A673 (cell line): Measurements from ENCODE around the gene B4GALT4. TPM values are rescaled to one million over a fixed set of nuclear protein-coding genes. Genes with fewer than 3 reads are reported as not detected.

Experiments used
- BruUV-seq: library from RNA; stranded (reverse); fragments of 400-500 nt; replicated peaks from 2 replicates; lab custom pipeline; 2021; lab: Mats Ljungman, UMichigan
- CTCF ChIA-PET: fragments of 300-600 bp; sonication (Branson Sonifier 250); formaldehyde crosslinking; loops from one replicate; lab custom pipeline; 2022; ENCODE audit warnings: antibody characterized with exemption; lab: Charles Lee
- POLR2A ChIA-PET: fragments of 300-600 bp; sonication (Branson Sonifier 250); formaldehyde crosslinking; loops from one replicate; lab custom pipeline; 2022; ENCODE audit warnings: antibody characterized with exemption; ENCODE audit not compliant: low non-redundant PET; lab: Charles Lee
- DNase-seq: peaks from one replicate; pipeline ENCODE4 v3.0.0-alpha.2; 2015; ENCODE audit warnings: low spot score
- H3K27ac ChIP-seq: fragments of 200-600 bp; sonication (generic); 2 replicates; pipeline ENCODE4 v1.5.1; 2016; ENCODE audit warnings: mixed run types, low read depth, mild to moderate bottlenecking, mixed read lengths, antibody characterized with exemption, low read length; ENCODE audit not compliant: poor library complexity, severe bottlenecking
- H3K27me3 ChIP-seq: fragments of 200-600 bp; sonication (generic); replicated peaks from 2 replicates; pipeline ENCODE4 v1.6.1; 2017; ENCODE audit warnings: mixed run types, low read depth, mild to moderate bottlenecking, mixed read lengths, antibody characterized with exemption, low read length; ENCODE audit not compliant: insufficient read depth, poor library complexity
- H3K36me3 ChIP-seq: fragments of 200-600 bp; sonication (generic); 2 replicates; pipeline ENCODE4 v1.6.1; 2016; ENCODE audit warnings: mixed run types, mild to moderate bottlenecking, mixed read lengths, antibody characterized with exemption, low read length; ENCODE audit not compliant: insufficient read depth, poor library complexity, severe bottlenecking
- H3K4me1 ChIP-seq: fragments of 200-600 bp; sonication (generic); 2 replicates; pipeline ENCODE4 v1.6.1; 2017; ENCODE audit warnings: mixed run types, mild to moderate bottlenecking, mixed read lengths, antibody characterized with exemption, low read length; ENCODE audit not compliant: insufficient read depth, poor library complexity, severe bottlenecking
- H3K4me3 ChIP-seq: fragments of 200-600 bp; sonication (generic); 2 replicates; pipeline ENCODE4 v1.5.1; 2016; ENCODE audit warnings: low read depth, mixed run types, mild to moderate bottlenecking, mixed read lengths, low read length; ENCODE audit not compliant: poor library complexity, severe bottlenecking
- H3K9me3 ChIP-seq: fragments of 200-600 bp; sonication (generic); 2 replicates; pipeline ENCODE4 v1.6.1; 2016; ENCODE audit warnings: mixed run types, low read depth, mild to moderate bottlenecking, mixed read lengths, antibody characterized with exemption, low read length; ENCODE audit not compliant: poor library complexity, severe bottlenecking
- CTCF ChIP-seq: fragments of 300-800, 200-600 bp; sonication (generic); conservative IDR thresholded peaks from 2 replicates; pipeline ENCODE4 v1.5.1; 2017; ENCODE audit warnings: low read depth, mild to moderate bottlenecking, antibody characterized with exemption, low read length, moderate library complexity, mixed read lengths
- EZH2 ChIP-seq: fragments of 200-600 bp; sonication (generic); IDR thresholded peaks from 2 replicates; pipeline ENCODE4 v1.6.1; 2017; ENCODE audit warnings: borderline replicate concordance, low read depth, mild to moderate bottlenecking, mixed read lengths, antibody characterized with exemption, low read length; ENCODE audit not compliant: poor library complexity, severe bottlenecking
- intact Hi-C: fragments of 100-400 bp; cut with micrococcal nuclease; formaldehyde crosslinking; loops from one replicate; pipeline ENCODE4 v1.10.0; 2022; ENCODE audit not compliant: unreplicated experiment
- total RNA-seq: library from RNA; stranded (reverse); gene quantifications from 2 replicates; pipeline ENCODE4 v1.2.3, GENCODE V29; 2021

The B4GALT4 gene
- total RNA-seq, 1 experiment from 2014 or later: 10.8 TPM

- H3K36me3 ChIP-seq: peaks cover 7% of the 10 kb centered on the region
- DNase-seq: no peak
- no TSS peak for BruUV-seq
- intact Hi-C loops: no loop called here
- no peaks in the 10 kb centered on the region for H3K27me3 ChIP-seq
- TF ChIP-seq EZH2: no peak
- no peak for TF ChIP-seq CTCF
- ChIA-PET CTCF (no interaction called here), POLR2A (interaction anchor here (0.7 kb wide), 1 partner anchor 13 kb away, joined by 3 read pairs; no protein-coding TSS in a partner anchor)
- no peaks in the 10 kb centered on the region for H3K9me3 ChIP-seq
- no peak overlapping the region for H3K4me3 ChIP-seq
- H3K27ac ChIP-seq: no peak overlapping the region
- no peaks in the 10 kb centered on the region for H3K4me1 ChIP-seq
These were observed 12.1 kb downstream of the B4GALT4 start for GRCh38 chr3:119228373-119229145.

- no peak overlapping the region for H3K27ac ChIP-seq
- ChIA-PET CTCF (no interaction called here), POLR2A (no interaction called here)
- TF ChIP-seq CTCF (no peak), EZH2 (no peak)
- H3K36me3 ChIP-seq: peaks cover 7% of the 10 kb centered on the region
- no peak for DNase-seq
- BruUV-seq: no TSS peak
- H3K27me3 ChIP-seq: no peaks in the 10 kb centered on the region
- no peak overlapping the region for H3K4me3 ChIP-seq
- intact Hi-C loops: no loop called here
- no peaks in the 10 kb centered on the region for H3K4me1 ChIP-seq
- H3K9me3 ChIP-seq: no peaks in the 10 kb centered on the region
These were observed 13.4 kb downstream of the B4GALT4 start for GRCh38 chr3:119227070-119227850.

- no peaks in the 10 kb centered on the region for H3K4me1 ChIP-seq
- ChIA-PET CTCF (no interaction called here), POLR2A (no interaction called here)
- intact Hi-C loops: no loop called here
- no peak overlapping the region for H3K4me3 ChIP-seq
- H3K27me3 ChIP-seq: no peaks in the 10 kb centered on the region
- BruUV-seq: no TSS peak
- DNase-seq: no peak
- no peaks in the 10 kb centered on the region for H3K9me3 ChIP-seq
- TF ChIP-seq CTCF (no peak), EZH2 (no peak)
- peaks cover 7% of the 10 kb centered on the region for H3K36me3 ChIP-seq
- H3K27ac ChIP-seq: no peak overlapping the region
These were observed 15.6 kb downstream of the B4GALT4 start for GRCh38 chr3:119225121-119225520.
